ENCODE measurements around the gene CD86. TPM values are rescaled to one million over a fixed set of nuclear protein-coding genes. Genes with fewer than 3 reads are reported as not detected.

Gene CD86
- total RNA-seq, 1 experiment from 2014 or later, result not detected

DNA sequence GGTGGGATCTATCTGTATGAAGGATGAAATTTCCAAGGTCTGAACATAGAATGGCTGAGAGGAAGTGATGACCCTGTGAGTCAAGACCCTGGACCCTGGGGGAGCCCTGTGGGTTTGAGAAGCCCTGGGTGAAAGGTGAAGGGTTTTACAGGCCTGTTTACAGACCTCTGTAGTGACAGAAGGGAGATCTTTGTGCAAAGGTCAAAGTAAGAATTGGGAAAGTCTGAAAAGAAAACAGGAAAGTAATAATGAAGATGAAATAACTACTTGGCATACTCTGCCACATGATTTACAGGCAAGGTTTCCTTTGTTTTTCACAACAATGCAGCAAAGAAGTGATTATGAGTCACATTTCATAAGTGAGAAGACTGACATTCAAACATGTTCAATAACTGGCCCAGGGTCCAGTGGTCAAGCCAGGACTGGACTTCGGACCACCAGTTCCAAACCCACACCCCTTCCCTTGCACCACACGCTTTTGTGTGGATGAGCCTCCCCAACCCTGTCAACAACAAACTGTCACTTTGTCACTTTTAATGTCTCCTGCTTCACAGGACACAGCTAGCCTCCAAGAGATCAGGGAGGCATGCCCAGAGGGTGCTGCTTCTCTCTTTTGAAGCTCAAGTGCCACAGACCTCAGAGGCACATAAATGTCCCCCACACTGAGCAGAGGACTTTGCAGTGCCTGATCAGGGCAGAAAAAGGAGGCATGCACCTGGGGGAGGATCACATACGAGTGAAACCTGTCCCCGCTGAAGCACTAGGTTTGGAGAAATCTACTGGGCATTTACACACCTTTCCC is 21.5 kb downstream of the CD86 start:
- BruUV-seq (replicated peaks), result no TSS peak
- H3K36me3 ChIP-seq (ENCODE audit: control insufficient read depth, insufficient read depth, low read length), result no peaks in the 10 kb centered on the region
- no peak for DNase-seq (ENCODE audit: low read depth, low spot score)
- H3K27me3 ChIP-seq (ENCODE audit: control insufficient read depth, insufficient read depth, low read length), result peaks cover 7% of the 10 kb centered on the region; the same call in 1 of the 2 replicates
- TF ChIP-seq, protein P1, sequence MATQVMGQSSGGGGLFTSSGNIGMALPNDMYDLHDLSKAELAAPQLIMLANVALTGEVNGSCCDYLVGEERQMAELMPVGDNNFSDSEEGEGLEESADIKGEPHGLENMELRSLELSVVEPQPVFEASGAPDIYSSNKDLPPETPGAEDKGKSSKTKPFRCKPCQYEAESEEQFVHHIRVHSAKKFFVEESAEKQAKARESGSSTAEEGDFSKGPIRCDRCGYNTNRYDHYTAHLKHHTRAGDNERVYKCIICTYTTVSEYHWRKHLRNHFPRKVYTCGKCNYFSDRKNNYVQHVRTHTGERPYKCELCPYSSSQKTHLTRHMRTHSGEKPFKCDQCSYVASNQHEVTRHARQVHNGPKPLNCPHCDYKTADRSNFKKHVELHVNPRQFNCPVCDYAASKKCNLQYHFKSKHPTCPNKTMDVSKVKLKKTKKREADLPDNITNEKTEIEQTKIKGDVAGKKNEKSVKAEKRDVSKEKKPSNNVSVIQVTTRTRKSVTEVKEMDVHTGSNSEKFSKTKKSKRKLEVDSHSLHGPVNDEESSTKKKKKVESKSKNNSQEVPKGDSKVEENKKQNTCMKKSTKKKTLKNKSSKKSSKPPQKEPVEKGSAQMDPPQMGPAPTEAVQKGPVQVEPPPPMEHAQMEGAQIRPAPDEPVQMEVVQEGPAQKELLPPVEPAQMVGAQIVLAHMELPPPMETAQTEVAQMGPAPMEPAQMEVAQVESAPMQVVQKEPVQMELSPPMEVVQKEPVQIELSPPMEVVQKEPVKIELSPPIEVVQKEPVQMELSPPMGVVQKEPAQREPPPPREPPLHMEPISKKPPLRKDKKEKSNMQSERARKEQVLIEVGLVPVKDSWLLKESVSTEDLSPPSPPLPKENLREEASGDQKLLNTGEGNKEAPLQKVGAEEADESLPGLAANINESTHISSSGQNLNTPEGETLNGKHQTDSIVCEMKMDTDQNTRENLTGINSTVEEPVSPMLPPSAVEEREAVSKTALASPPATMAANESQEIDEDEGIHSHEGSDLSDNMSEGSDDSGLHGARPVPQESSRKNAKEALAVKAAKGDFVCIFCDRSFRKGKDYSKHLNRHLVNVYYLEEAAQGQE (IDR thresholded peaks at IDR 0.05; ENCODE audit: insufficient read depth in 1 of 2, low read depth in 2 of 2, low read length in 1 of 2), result no peak
- TF ChIP-seq SIN3A (IDR thresholded peaks at IDR 0.05; ENCODE audit: borderline replicate concordance, insufficient read depth, low read depth, low read length) (no peak), TCF7L2 (IDR thresholded peaks at IDR 0.05; ENCODE audit: low read depth, low read length) (no peak), POLR2AphosphoS5 (IDR thresholded peaks at IDR 0.05; ENCODE audit: low read depth, low read length) (no peak)
- TF ChIP-seq, protein P2, sequence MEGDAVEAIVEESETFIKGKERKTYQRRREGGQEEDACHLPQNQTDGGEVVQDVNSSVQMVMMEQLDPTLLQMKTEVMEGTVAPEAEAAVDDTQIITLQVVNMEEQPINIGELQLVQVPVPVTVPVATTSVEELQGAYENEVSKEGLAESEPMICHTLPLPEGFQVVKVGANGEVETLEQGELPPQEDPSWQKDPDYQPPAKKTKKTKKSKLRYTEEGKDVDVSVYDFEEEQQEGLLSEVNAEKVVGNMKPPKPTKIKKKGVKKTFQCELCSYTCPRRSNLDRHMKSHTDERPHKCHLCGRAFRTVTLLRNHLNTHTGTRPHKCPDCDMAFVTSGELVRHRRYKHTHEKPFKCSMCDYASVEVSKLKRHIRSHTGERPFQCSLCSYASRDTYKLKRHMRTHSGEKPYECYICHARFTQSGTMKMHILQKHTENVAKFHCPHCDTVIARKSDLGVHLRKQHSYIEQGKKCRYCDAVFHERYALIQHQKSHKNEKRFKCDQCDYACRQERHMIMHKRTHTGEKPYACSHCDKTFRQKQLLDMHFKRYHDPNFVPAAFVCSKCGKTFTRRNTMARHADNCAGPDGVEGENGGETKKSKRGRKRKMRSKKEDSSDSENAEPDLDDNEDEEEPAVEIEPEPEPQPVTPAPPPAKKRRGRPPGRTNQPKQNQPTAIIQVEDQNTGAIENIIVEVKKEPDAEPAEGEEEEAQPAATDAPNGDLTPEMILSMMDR (IDR thresholded peaks at IDR 0.05), result no peak
- H3K4me1 ChIP-seq (ENCODE audit: control insufficient read depth, insufficient read depth, low read length), result no peaks in the 10 kb centered on the region
- intact Hi-C loops (cut with micrococcal nuclease; ENCODE audit: unreplicated experiment), result no loop called here
- no peaks in the 10 kb centered on the region for H3K9me3 ChIP-seq (ENCODE audit: control insufficient read depth, insufficient read depth, low read depth, low read length)
- ChIA-PET CTCF (no interaction called here), POLR2A (no interaction called here)
- H3K4me3 ChIP-seq (ENCODE audit: low read depth in 2 of 2, low read length in 2 of 2), result no peak overlapping the region
- no peak for ATAC-seq
- in situ Hi-C loops (cut with HindIII; ENCODE audit: low pct_unique_long_range_greater_than_20kb, low sequenced_read_pairs), result no loop called here
- H3K27ac ChIP-seq (ENCODE audit: low read length), result no peak overlapping the region

DNA sequence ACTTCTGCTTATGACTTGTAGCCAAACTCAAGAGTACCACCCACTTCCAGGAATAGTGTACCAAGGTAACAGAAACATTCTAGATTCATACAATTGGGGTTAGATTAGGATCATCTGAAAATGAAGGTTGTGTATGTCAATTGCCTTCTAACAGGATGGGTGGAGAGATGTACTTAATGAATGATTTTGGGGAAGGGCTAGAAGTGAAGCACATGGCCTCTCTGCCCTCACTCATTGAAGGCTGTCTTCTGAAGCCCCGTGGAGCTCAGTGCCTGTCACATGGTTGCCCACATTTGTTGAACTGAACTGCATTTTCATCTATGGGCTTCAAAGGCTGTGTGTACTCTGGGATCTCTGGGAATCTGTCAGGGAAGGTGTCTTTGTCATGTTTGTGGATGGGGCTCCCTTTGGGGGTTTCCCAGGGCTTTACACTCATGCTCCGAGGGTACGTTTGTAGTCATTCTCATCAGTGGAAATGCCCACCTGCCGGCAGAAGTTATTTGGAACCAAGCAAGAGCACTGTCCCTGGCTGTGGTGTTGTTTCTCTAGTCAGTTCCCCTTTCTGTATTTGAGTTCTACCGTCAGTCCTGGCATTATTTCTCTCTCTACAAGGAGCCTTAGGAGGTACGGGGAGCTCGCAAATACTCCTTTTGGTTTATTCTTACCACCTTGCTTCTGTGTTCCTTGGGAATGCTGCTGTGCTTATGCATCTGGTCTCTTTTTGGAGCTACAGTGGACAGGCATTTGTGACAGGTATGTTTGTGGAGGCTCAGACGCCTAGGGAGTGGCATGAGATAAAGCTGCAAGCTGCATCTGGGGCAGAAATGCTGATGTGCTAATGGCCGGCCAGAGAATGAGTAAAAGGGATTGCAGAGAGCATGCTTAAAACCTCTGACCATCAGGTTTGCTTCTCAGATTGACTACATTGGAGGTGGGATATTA is 22.4 kb downstream of the CD86 start:
- Histone ChIP-seq H3K4me1 (ENCODE audit: control insufficient read depth, insufficient read depth, low read length) (no peaks in the 10 kb centered on the region), H3K27ac (ENCODE audit: low read length) (no peak overlapping the region), H3K27me3 (ENCODE audit: control insufficient read depth, insufficient read depth, low read length) (peaks cover 7% of the 10 kb centered on the region; the same call in 1 of the 2 replicates), H3K9me3 (ENCODE audit: control insufficient read depth, insufficient read depth, low read depth, low read length) (no peaks in the 10 kb centered on the region), H3K36me3 (ENCODE audit: control insufficient read depth, insufficient read depth, low read length) (no peaks in the 10 kb centered on the region), H3K4me3 (ENCODE audit: low read depth in 2 of 2, low read length in 2 of 2) (no peak overlapping the region)
- intact Hi-C loops (cut with micrococcal nuclease; ENCODE audit: unreplicated experiment), result no loop called here
- POLR2A ChIA-PET, result no interaction called here
- no TSS peak for BruUV-seq (replicated peaks)
- CTCF ChIA-PET, result no interaction called here
- in situ Hi-C loops (cut with HindIII; ENCODE audit: low pct_unique_long_range_greater_than_20kb, low sequenced_read_pairs), result no loop called here
- TF ChIP-seq SIN3A (IDR thresholded peaks at IDR 0.05; ENCODE audit: borderline replicate concordance, insufficient read depth, low read depth, low read length) (no peak), POLR2AphosphoS5 (IDR thresholded peaks at IDR 0.05; ENCODE audit: low read depth, low read length) (no peak), TCF7L2 (IDR thresholded peaks at IDR 0.05; ENCODE audit: low read depth, low read length) (no peak)
- TF ChIP-seq, protein P1 (IDR thresholded peaks at IDR 0.05; ENCODE audit: insufficient read depth in 1 of 2, low read depth in 2 of 2, low read length in 1 of 2), result no peak
- TF ChIP-seq, protein P2 (IDR thresholded peaks at IDR 0.05), result no peak
- DNase-seq (ENCODE audit: low read depth, low spot score), result no peak
- no peak for ATAC-seq
